Right lobe of liver (tissue), 4 donors: Measurements from ENCODE around the gene CTIF.
"Not testable (repeated sequence)": the region's sequence is repeated elsewhere in the genome, so short reads cannot be mapped to it uniquely, and the experiment has no call there.

ENCODE experiments used
- CTCF ChIP-seq, 4 donors: fragments of 200-600 bp in 3 of 4; fragments of 450-650 bp in 1 of 4; IDR thresholded peaks; one replicate each; pipeline versions ENCODE4 v1.5.1 to v1.8.0; 2016 to 2022; ENCODE audit warnings: antibody characterized with exemption in 4 of 4, mild to moderate bottlenecking in 2 of 4
- POLR2A ChIP-seq: fragments of 450-650 bp; IDR thresholded peaks from one replicate; pipeline ENCODE4 v1.6.1; 2017; ENCODE audit warnings: antibody characterized with exemption, mild to moderate bottlenecking
- donor health status: DM: no; HTN: no; CAD: no.
- donor health status: DM: no; HTN: no; CAD: no.
- donor health status: DM: no; HTN: yes; CAD: no.

DNA sequence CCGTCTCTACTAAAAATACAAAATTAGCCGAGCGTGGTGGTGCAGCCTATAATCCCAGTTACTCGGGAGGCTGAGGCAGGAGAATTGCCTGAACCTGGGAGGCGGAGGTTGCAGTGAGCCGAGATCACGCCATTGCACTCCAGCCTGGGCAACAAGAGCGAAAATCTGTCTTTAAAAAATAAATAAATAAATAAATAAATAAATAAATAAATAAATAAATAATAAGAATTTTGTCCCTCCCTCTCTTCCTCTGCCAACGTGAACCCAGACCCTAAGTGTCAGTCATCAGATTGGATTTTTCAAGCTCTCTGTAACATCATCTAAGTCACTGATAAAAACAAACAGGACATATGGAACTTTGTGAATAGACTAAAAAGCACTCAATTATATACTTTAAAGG lies 178.4 kb downstream of the CTIF start:
- TF ChIP-seq CTCF (IDR thresholded peaks at IDR 0.05); POLR2A: not testable (repeated sequence)
